ENCODE data around the gene LSM7.

- TF ChIP-seq POLR2A (IDR thresholded peaks at IDR 0.05) = no peak
- TF ChIP-seq, protein P1, sequence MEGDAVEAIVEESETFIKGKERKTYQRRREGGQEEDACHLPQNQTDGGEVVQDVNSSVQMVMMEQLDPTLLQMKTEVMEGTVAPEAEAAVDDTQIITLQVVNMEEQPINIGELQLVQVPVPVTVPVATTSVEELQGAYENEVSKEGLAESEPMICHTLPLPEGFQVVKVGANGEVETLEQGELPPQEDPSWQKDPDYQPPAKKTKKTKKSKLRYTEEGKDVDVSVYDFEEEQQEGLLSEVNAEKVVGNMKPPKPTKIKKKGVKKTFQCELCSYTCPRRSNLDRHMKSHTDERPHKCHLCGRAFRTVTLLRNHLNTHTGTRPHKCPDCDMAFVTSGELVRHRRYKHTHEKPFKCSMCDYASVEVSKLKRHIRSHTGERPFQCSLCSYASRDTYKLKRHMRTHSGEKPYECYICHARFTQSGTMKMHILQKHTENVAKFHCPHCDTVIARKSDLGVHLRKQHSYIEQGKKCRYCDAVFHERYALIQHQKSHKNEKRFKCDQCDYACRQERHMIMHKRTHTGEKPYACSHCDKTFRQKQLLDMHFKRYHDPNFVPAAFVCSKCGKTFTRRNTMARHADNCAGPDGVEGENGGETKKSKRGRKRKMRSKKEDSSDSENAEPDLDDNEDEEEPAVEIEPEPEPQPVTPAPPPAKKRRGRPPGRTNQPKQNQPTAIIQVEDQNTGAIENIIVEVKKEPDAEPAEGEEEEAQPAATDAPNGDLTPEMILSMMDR (IDR thresholded peaks at IDR 0.05) = no peak
Observed at GRCh38 chr19:2282062-2282861, 46.1 kb downstream of the LSM7 start, which contains the start of gene PEAK3.
